CD4-positive, alpha-beta memory T cell (primary cell): Measurements from ENCODE around the gene TMA7. TPM values are rescaled to one million over a fixed set of nuclear protein-coding genes. Genes with fewer than 3 reads are reported as not detected.
A peak's percentile ranks its signal among the peaks of the same experiment; 100 is the strongest.

Source experiments
- CTCF ChIA-PET: fragments of 350-600 bp; sonication (Branson Sonifier 250); formaldehyde crosslinking; loops from one replicate; lab custom pipeline; 2021; ENCODE audit warnings: inconsistent platforms; ENCODE audit not compliant: partially characterized antibody; lab: Charles Lee
- POLR2A ChIA-PET: fragments of 350-600 bp; sonication (Branson Sonifier 250); formaldehyde crosslinking; loops from one replicate; lab custom pipeline; 2021; ENCODE audit not compliant: partially characterized antibody; lab: Charles Lee
- DNase-seq, 5 donors: peaks; one replicate each; pipeline versions ENCODE4 v3.0.0 to v3.0.0-alpha.2; 2020 to 2022; ENCODE audit warnings: mixed read lengths in 1 of 5
- H3K27ac ChIP-seq: one replicate; pipeline ENCODE4 v1.7.0; 2013; ENCODE audit warnings: low read depth, low read length
- H3K27me3 ChIP-seq: 2 replicates; pipeline ENCODE4 v1.7.0; 2013; ENCODE audit warnings: mild to moderate bottlenecking, low read length, moderate library complexity; ENCODE audit not compliant: insufficient read depth
- H3K36me3 ChIP-seq: 2 replicates; pipeline ENCODE4 v1.7.0; 2013; ENCODE audit warnings: mild to moderate bottlenecking, low read length, moderate library complexity; ENCODE audit not compliant: insufficient read depth
- H3K4me1 ChIP-seq: 2 replicates; pipeline ENCODE4 v1.7.0; 2013; ENCODE audit warnings: mild to moderate bottlenecking, low read length, moderate library complexity; ENCODE audit not compliant: insufficient read depth
- H3K4me3 ChIP-seq, 2 donors: one replicate each; pipeline ENCODE4 v1.7.0; 2013; ENCODE audit warnings: low read length in 2 of 2, mild to moderate bottlenecking in 1 of 2
- H3K9me3 ChIP-seq, 2 donors: one replicate each; pipeline ENCODE4 v1.7.0; 2013; ENCODE audit warnings: low read length in 2 of 2, control low read depth in 1 of 2; ENCODE audit not compliant: control insufficient read depth in 1 of 2
- H3K27ac Mint-ChIP-seq, 7 donors: one replicate each; pipeline ENCODE4 v1.8.0; 2020 to 2021; ENCODE audit warnings: mixed read lengths in 7 of 7, mild to moderate bottlenecking in 6 of 7, inconsistent platforms in 3 of 7, moderate library complexity in 3 of 7
- H3K27me3 Mint-ChIP-seq, 2 donors: one replicate each; pipeline ENCODE4 v1.8.0; 2020 to 2021; ENCODE audit warnings: mixed read lengths in 2 of 2
- H3K36me3 Mint-ChIP-seq, 2 donors: one replicate each; pipeline ENCODE4 v1.8.0; 2020 to 2021; ENCODE audit warnings: mixed read lengths in 2 of 2, inconsistent platforms in 1 of 2, mild to moderate bottlenecking in 1 of 2
- H3K4me1 Mint-ChIP-seq, 4 donors: one replicate each; pipeline ENCODE4 v1.8.0; 2020 to 2021; ENCODE audit warnings: mixed read lengths in 4 of 4, mild to moderate bottlenecking in 1 of 4
- H3K4me3 Mint-ChIP-seq, 8 donors: one replicate each; pipeline ENCODE4 v1.8.0; 2020 to 2021; ENCODE audit warnings: mixed read lengths in 8 of 8, mild to moderate bottlenecking in 7 of 8, moderate library complexity in 6 of 8, inconsistent platforms in 3 of 8
- H3K9me3 Mint-ChIP-seq, 8 donors: one replicate each; pipeline ENCODE4 v1.8.0; 2020 to 2021; ENCODE audit warnings: mixed read lengths in 8 of 8, mild to moderate bottlenecking in 5 of 8, inconsistent platforms in 3 of 8, moderate library complexity in 1 of 8
- intact Hi-C: fragments of 100-400 bp; cut with micrococcal nuclease; formaldehyde crosslinking; loops from one replicate; pipeline ENCODE4 v1.15.1; 2023
- polyA plus RNA-seq, 2 donors: library from polyadenylated mRNA; unstranded; fragments of 300-500 nt; fragmentation: Illumina TruSeq; gene quantifications; one replicate each; pipeline ENCODE4 v1.2.3, GENCODE V29; 2021
- total RNA-seq, 2 experiments: library from RNA; stranded (reverse); gene quantifications; one replicate each; pipeline ENCODE4 v1.2.3, GENCODE V29; 2021

Gene TMA7
- total and polyA plus RNA-seq, 4 experiments from 2014 or later: 309 to 952 (median 537) TPM

- no peak overlapping the region for H3K4me3 ChIP-seq
- ChIA-PET CTCF (interaction anchor here (1.4 to 13.7 kb wide), 4 partner anchors 10 to 146 kb away, joined by 3 to 381 read pairs (median 6); partner anchors contain the start of genes PFKFB4 and PLXNB1), POLR2A (no interaction called here)
- intact Hi-C loops: no loop called here
- no peaks in the 10 kb centered on the region for H3K36me3 ChIP-seq
- Mint-ChIP-seq H3K9me3 (peaks cover 0 to 1% (median 0%) of the 10 kb centered on the region in 8 donors), H3K4me3 (no peak overlapping the region), H3K27ac (no peak overlapping the region), H3K27me3 (no peaks in the 10 kb centered on the region), H3K4me1 (no peaks in the 10 kb centered on the region), H3K36me3 (no peaks in the 10 kb centered on the region)
- no peak overlapping the region for H3K27ac ChIP-seq
- no peaks in the 10 kb centered on the region for H3K4me1 ChIP-seq
- no peak for DNase-seq
- no peaks in the 10 kb centered on the region for H3K9me3 ChIP-seq
- H3K27me3 ChIP-seq: no peaks in the 10 kb centered on the region
Measured at GRCh38 chr3:48410205-48411040, 29.6 kb upstream of the TMA7 start.

- Mint-ChIP-seq H3K27me3 (no peaks in the 10 kb centered on the region), H3K36me3 (no peaks in the 10 kb centered on the region), H3K4me3 (no peak overlapping the region), H3K4me1 (no peaks in the 10 kb centered on the region), H3K9me3 (peaks cover 0 to 1% (median 0%) of the 10 kb centered on the region in 8 donors), H3K27ac (no peak overlapping the region)
- H3K27ac ChIP-seq: no peak overlapping the region
- H3K36me3 ChIP-seq: no peaks in the 10 kb centered on the region
- intact Hi-C loops: no loop called here
- no peak overlapping the region for H3K4me3 ChIP-seq
- no peaks in the 10 kb centered on the region for H3K27me3 ChIP-seq
- ChIA-PET POLR2A (no interaction called here), CTCF (interaction anchor here (1.4 to 13.7 kb wide), 3 partner anchors 11 to 145 kb away, joined by 3 to 381 read pairs (median 5); partner anchors contain the start of genes PFKFB4 and PLXNB1)
- no peak for DNase-seq
- no peaks in the 10 kb centered on the region for H3K4me1 ChIP-seq
- H3K9me3 ChIP-seq: no peaks in the 10 kb centered on the region
Measured at GRCh38 chr3:48411041-48411588, 28.9 kb upstream of the TMA7 start.

- ChIA-PET POLR2A (no interaction called here), CTCF (interaction anchor here (0.9 to 13.7 kb wide), 4 partner anchors 11 to 24 kb away, joined by 5 to 381 read pairs (median 6); partner anchors contain the start of gene PLXNB1)
- no peaks in the 10 kb centered on the region for H3K36me3 ChIP-seq
- H3K27me3 ChIP-seq: no peaks in the 10 kb centered on the region
- no peak overlapping the region for H3K27ac ChIP-seq
- H3K4me1 ChIP-seq: no peaks in the 10 kb centered on the region
- no peaks in the 10 kb centered on the region for H3K36me3 Mint-ChIP-seq
- H3K4me1 Mint-ChIP-seq: no peaks in the 10 kb centered on the region
- no peak overlapping the region for H3K4me3 ChIP-seq
- no peak overlapping the region for H3K27ac Mint-ChIP-seq
- no peaks in the 10 kb centered on the region for H3K9me3 ChIP-seq
- no peak overlapping the region for H3K4me3 Mint-ChIP-seq
- H3K9me3 Mint-ChIP-seq: peaks cover 0 to 1% (median 0%) of the 10 kb centered on the region in 8 donors
- DNase-seq: no peak
- H3K27me3 Mint-ChIP-seq: no peaks in the 10 kb centered on the region
- intact Hi-C loops: no loop called here
Measured at GRCh38 chr3:48411606-48412374, 28.3 kb upstream of the TMA7 start.

GRCh38 chr3:48412375-48413001, 27.6 kb upstream of the TMA7 start:
- H3K27ac Mint-ChIP-seq: no peak overlapping the region
- DNase-seq: no peak
- ChIA-PET CTCF (interaction anchor here (0.9 to 1.5 kb wide), 2 partner anchors 12 to 24 kb away, joined by 6 to 7 read pairs; no protein-coding TSS in a partner anchor), POLR2A (no interaction called here)
- H3K27ac ChIP-seq: no peak overlapping the region
- no peaks in the 10 kb centered on the region for H3K9me3 ChIP-seq
- intact Hi-C loops: no loop called here
- no peaks in the 10 kb centered on the region for H3K27me3 Mint-ChIP-seq
- no peak overlapping the region for H3K4me3 Mint-ChIP-seq
- no peaks in the 10 kb centered on the region for H3K36me3 ChIP-seq
- H3K36me3 Mint-ChIP-seq: no peaks in the 10 kb centered on the region
- H3K9me3 Mint-ChIP-seq: peaks cover 0 to 1% (median 0%) of the 10 kb centered on the region in 8 donors
- no peaks in the 10 kb centered on the region for H3K4me1 ChIP-seq
- no peak overlapping the region for H3K4me3 ChIP-seq
- no peaks in the 10 kb centered on the region for H3K27me3 ChIP-seq
- no peaks in the 10 kb centered on the region for H3K4me1 Mint-ChIP-seq

GRCh38 chr3:48413086-48413485, 27.0 kb upstream of the TMA7 start:
- H3K4me1 ChIP-seq: no peaks in the 10 kb centered on the region
- intact Hi-C loops: no loop called here
- H3K36me3 Mint-ChIP-seq: no peaks in the 10 kb centered on the region
- H3K27ac ChIP-seq: no peak overlapping the region
- H3K4me3 Mint-ChIP-seq: no peak overlapping the region
- peak overlapping the region in 2 of 7 donors; percentile 14 to 48 for H3K27ac Mint-ChIP-seq
- POLR2A ChIA-PET: no interaction called here
- H3K4me1 Mint-ChIP-seq: no peaks in the 10 kb centered on the region
- no peaks in the 10 kb centered on the region for H3K36me3 ChIP-seq
- H3K27me3 Mint-ChIP-seq: no peaks in the 10 kb centered on the region
- no peak overlapping the region for H3K4me3 ChIP-seq
- no peaks in the 10 kb centered on the region for H3K9me3 ChIP-seq
- H3K27me3 ChIP-seq: no peaks in the 10 kb centered on the region
- peaks cover 0 to 1% (median 0%) of the 10 kb centered on the region in 8 donors for H3K9me3 Mint-ChIP-seq
- DNase-seq: no peak
- CTCF ChIA-PET: interaction anchor here (0.9 to 1.5 kb wide), 2 partner anchors 12 to 23 kb away, joined by 6 to 7 read pairs; no protein-coding TSS in a partner anchor

GRCh38 chr3:48413611-48414010, 26.4 kb upstream of the TMA7 start:
- H3K4me3 Mint-ChIP-seq: no peak overlapping the region
- no peaks in the 10 kb centered on the region for H3K4me1 Mint-ChIP-seq
- H3K4me1 ChIP-seq: no peaks in the 10 kb centered on the region
- H3K36me3 ChIP-seq: no peaks in the 10 kb centered on the region
- intact Hi-C loops: no loop called here
- no peak overlapping the region for H3K4me3 ChIP-seq
- H3K27me3 ChIP-seq: no peaks in the 10 kb centered on the region
- DNase-seq: no peak
- H3K27ac ChIP-seq: no peak overlapping the region
- peak overlapping the region in 1 of 7 donors; percentile 58 for H3K27ac Mint-ChIP-seq
- H3K9me3 ChIP-seq: no peaks in the 10 kb centered on the region
- CTCF ChIA-PET: interaction anchor here (1.5 to 2.7 kb wide), 2 partner anchors 22 to 23 kb away, joined by 7 to 15 read pairs; no protein-coding TSS in a partner anchor
- no peaks in the 10 kb centered on the region for H3K36me3 Mint-ChIP-seq
- peaks cover 0 to 1% (median 0%) of the 10 kb centered on the region in 8 donors for H3K9me3 Mint-ChIP-seq
- H3K27me3 Mint-ChIP-seq: no peaks in the 10 kb centered on the region
- POLR2A ChIA-PET: no interaction called here
